M059J (cell line): ENCODE results near the gene TMEM138. TPM values are rescaled to one million over a fixed set of nuclear protein-coding genes. Genes with fewer than 3 reads are reported as not detected.
A peak's percentile ranks its signal among the peaks of the same experiment; 100 is the strongest.

Experiments
- DNase-seq: peaks from one replicate; pipeline ENCODE4 v3.0.0-alpha.2; 2012; ENCODE audit warnings: low read depth
- total RNA-seq: library from RNA; depleted of rRNA; stranded (reverse); fragments of >200 nt; shearing (Covaris generic); gene quantifications from 2 replicates; pipeline ENCODE4 v1.2.3, GENCODE V29; 2014; rRNA removed

TMEM138 gene
- 44.4 and 67.3 TPM in 2 replicates for total RNA-seq

- peak; percentile 94 for DNase-seq
These were observed at the start of gene TMEM138, which contains the start of gene CYB561A3 for GRCh38 chr11:61361741-61362541. Gene TMEM138, plus strand, starts transcription at chr11:61362374. Its CDS starts 2,017 bp downstream, at chr11:61364391. Gene CYB561A3, minus strand, starts transcription at chr11:61361882. Its CDS starts 5,169 bp downstream, at chr11:61356713.

- peak; percentile 25 for DNase-seq
These were observed 46.9 kb upstream of the TMEM138 start for GRCh38 chr11:61315260-61315659.

GRCh38 chr11:61325649-61326414 lies 36.3 kb upstream of the TMEM138 start:
- DNase-seq = no peak

- no peak for DNase-seq
These were observed 34.5 kb upstream of the TMEM138 start for GRCh38 chr11:61327669-61328071.

GRCh38 chr11:61328351-61328750 lies 33.8 kb upstream of the TMEM138 start:
- no peak for DNase-seq

GRCh38 chr11:61329871-61330270 lies 32.3 kb upstream of the TMEM138 start:
- no peak for DNase-seq

GRCh38 chr11:61331651-61332050 lies 30.5 kb upstream of the TMEM138 start:
- no peak for DNase-seq

- peak; percentile 43 for DNase-seq
These were observed 29.8 kb upstream of the TMEM138 start for GRCh38 chr11:61332281-61332796.

GRCh38 chr11:61332797-61333549 lies 29.2 kb upstream of the TMEM138 start, which contains the start of the genes DDB1 and TKFC:
Gene DDB1, minus strand, starts transcription at chr11:61333105. Its CDS starts 137 bp downstream, at chr11:61332968.
Gene TKFC, plus strand, starts transcription at chr11:61333228. Its CDS starts 1,501 bp downstream, at chr11:61334729.
- DNase-seq = peak; percentile 92

- DNase-seq = no peak
These were observed 28.4 kb upstream of the TMEM138 start for GRCh38 chr11:61333550-61334433.

GRCh38 chr11:61334434-61335354 lies 27.5 kb upstream of the TMEM138 start:
- peak; percentile 63 for DNase-seq

- no peak for DNase-seq
These were observed 26.8 kb upstream of the TMEM138 start for GRCh38 chr11:61335355-61335710.

- DNase-seq = peak; percentile 77
These were observed 25.8 kb upstream of the TMEM138 start for GRCh38 chr11:61336171-61336935.

GRCh38 chr11:61337706-61338470 lies 24.3 kb upstream of the TMEM138 start:
- no peak for DNase-seq

- DNase-seq = no peak
These were observed 23.2 kb upstream of the TMEM138 start for GRCh38 chr11:61338783-61339489.

GRCh38 chr11:61339490-61339878 lies 22.7 kb upstream of the TMEM138 start:
- no peak for DNase-seq

GRCh38 chr11:61340979-61341378 lies 21.2 kb upstream of the TMEM138 start:
- DNase-seq = no peak
